ENCODE results near the gene PARD3B. TPM values are rescaled to one million over a fixed set of nuclear protein-coding genes. Genes with fewer than 3 reads are reported as not detected.
A peak's percentile ranks its signal among the peaks of the same experiment; 100 is the strongest.

Gene PARD3B
- total RNA-seq, 1 donor from 2014 or later = 21.7 TPM

DNA sequence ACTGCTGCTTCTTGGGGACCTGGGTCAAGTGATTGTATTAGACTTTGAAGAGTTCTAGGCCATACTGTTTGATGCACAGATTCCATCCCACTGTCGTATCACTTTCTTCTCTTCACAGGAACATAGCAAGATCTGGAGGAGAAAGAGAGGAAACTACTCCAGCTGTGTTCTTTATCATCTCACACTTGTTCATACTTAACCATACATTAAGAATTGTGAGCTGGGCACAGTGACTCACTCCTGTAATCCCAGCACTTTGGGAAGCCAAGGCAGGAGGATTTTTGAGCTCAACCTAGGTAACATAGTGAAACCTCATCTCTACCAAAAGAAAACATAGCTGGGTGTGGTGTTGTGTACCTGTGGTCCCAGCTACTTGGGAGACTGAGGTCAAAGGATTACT is 111.7 kb downstream of the PARD3B start:
- DNase-seq = no peak

DNA sequence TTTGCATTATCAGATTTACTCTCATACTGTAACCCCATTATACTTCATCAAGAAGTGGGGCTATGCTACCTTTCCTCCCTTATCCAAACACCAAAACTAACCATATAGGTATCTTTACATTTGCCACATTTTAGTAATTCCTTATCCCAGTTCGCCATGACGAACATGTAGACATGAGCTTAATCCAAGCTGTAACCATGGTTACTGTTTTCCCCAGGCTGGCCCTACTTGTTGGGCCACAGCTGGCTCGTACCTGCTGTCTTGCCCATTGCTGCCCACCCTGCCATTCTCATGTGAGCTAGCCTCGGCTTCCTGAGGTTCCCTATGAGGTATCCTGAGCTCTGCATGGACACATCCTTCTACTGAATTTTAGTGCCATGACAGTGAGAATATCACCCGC is 117.7 kb downstream of the PARD3B start:
- DNase-seq = no peak

DNA sequence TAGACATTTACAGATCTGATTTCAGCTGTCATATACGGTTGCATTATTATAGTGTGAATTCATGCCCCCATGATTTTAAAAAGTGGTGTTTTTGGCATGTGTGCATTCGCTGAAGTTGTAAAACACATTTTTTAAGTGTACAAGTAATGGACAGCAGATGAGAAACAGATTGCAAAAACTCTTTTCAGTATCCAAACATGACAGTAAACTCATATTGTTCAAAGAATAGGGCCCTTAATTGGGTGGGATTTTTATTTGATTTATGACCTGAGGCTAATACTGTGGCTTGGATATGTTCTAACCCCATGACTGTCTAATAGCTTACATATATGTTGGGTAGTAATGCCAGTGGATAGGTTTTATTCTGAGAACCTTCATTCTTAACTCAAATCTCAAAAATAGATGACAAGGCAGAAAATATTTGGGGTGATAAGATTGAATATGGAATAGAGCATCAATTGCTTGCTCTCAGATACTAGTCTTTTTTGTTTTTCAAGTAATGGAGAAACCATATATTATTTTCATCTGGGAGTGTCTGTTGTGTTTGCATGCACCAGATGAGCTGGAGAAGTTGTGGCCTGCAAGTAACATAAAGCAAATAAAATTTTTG is 118.6 kb downstream of the PARD3B start:
- no peak for DNase-seq

DNA sequence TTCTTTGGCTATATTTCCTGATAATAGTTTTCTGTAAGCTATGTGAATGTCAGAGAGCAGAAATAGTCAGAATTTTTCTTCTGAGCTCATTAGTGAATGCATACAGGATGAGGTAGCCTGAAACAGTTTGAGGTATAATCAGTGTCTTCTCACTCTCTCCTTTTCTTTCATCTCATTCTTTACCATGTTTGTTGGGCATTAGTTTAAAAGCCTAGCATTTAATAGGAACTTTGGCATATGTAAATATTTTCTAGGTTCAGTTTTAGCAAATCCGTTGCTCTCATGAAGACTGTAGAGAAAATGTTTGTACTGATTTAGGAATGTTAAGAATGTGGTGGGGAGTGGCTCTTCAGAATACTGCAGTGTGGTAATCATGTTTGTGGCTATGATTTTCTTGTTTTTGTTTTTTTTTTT is 119.4 kb downstream of the PARD3B start:
- no peak for DNase-seq

DNA sequence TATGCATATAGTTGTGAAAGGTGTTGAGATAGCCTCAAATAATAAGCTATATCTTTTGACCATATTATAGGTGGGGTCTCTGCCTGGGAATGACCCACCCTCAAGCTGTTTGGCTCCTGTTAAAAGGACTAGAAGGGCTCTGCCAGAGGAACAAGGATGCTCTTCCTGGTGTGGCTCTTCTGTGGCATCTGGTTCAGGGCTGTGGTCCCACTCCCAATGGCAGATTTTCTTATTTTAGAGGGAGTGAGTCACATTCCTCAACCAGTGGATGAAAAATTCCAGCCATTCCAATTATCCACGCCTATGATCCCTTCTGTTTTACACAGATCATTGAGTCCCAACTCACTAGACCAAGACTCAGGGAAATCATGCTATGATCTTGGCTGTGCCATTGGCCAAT is 119.9 kb downstream of the PARD3B start:
- peak; percentile 31 for DNase-seq

DNA sequence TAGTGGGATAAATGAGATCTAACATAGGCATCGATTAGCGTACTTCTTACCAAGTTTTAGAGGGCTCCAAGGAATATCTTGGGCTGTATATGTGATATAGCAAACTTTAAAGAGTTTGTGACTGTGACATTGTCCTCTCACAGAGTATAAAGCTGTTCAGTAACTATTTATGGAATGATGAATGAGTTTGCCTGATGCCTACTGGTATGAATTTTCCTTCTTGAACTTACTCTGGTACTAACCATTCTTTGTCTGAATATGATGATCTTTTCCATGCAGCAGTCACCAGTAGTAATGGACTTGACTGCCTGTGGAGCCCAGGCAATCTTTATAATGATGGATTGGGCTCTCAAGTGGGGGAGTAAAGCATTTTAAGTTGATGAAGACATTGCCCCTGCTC is 120.5 kb downstream of the PARD3B start:
- DNase-seq = no peak

DNA sequence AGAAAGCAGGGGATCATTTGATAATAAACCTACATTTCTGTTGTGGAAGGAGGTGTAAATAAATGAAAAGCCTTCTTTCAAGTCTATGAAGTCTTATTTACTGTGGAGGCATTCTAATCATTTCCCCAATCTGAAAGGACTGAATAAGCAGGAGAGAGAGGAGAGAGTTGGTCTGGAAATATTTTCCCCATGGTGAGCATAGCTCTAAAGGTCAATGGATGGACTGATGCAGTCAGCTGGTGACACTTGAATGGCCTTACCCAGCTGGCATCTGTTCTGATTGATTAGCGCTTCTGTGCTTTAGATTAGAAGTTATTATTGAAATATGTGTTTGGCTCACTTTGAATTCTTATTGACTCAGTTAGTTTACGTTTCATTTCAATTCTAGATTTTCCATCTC is 122.7 kb downstream of the PARD3B start:
- DNase-seq = no peak

DNA sequence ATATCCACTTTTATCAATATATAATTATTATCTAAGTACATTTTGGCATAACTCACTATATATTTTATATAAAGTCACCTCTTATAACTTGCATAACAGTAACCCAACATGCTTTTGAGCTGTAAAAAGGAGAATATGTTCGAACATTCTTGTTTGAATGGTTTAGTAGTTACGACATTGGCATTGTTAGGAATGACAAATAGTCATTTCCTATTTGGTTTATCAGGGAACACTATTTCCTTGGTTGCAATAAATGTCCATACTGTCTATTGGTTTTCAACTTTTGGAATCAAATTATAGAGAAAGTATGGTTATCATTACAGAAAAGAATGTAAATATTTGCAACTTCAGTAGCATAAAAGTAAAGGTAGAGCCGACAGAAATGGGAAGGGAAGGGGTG is 124.1 kb downstream of the PARD3B start:
- no peak for DNase-seq

DNA sequence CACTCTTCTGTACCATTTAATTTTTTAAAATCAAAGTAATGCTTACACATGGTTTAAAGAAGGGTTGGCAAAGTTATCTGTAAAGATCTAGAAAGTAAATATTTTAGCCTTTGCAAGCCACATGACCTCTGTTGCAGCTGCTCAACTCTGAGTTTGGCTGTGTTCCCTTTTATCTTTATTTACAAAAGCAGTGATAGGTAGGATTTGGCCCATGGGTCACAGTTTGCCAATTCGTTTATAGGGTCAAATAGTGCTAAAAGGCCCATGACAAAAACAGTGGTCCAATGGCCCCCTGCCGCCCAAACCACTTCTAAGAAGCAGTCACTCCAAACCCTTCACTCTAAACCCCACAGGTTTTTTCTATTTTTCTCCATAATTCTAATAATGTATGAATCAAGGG is 124.8 kb downstream of the PARD3B start:
- no peak for DNase-seq

DNA sequence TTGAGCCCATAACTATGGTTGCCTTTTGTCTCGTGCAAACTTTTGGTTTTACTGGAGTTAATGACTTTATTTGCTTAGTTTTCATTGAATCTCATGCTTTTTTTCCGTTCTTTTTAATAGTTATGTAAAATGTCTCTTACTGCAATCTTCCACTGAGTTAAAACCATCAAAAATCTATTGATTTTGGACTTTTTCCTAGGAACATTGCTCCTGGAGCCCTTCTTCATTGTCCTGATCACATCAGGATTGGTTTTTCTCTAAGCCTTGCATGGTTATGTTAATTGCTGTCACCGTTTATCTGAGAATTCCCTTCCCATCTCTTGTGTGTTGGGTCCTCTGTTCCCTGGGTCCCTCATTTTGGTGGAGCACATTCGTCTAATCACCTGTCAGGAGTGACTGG is 125.5 kb downstream of the PARD3B start:
- no peak for DNase-seq

DNA sequence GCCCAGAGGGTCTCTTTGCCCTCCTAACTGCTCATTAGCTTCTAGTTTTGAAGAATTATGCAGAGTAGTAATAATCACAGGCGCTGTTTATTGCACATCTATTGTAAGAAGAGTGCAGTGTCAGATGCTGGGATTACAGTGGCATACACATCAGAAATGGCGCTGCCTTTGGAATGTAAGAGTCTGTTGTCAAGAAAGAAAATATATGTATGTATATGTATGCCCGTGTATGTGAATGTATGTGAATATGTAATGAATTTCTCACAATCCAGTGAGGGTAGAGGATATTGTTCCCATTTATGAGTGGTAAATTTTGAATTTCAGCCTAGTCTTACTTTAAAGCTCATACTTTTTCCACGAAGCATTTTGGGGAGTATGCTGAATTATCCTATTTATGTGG is 127.5 kb downstream of the PARD3B start:
- no peak for DNase-seq

DNA sequence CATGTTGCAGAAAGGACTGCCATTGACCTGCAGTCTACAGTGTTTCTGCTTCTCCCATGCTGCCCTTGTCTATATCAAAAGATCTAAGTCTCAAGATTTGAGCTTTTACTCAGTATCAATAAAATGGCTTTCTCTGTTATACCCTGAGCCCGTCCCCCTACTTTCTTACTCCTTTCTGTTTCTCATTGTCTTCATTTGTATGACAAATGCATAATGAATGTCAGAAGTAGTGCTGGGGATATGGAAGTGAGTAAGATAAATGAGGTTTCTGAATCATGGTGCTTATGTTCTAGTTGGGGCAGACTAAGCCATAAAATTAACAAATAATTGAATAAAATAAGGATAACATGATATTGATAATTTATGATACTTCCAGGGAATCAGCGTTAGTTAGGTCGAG is 128.6 kb downstream of the PARD3B start:
- DNase-seq = no peak

DNA sequence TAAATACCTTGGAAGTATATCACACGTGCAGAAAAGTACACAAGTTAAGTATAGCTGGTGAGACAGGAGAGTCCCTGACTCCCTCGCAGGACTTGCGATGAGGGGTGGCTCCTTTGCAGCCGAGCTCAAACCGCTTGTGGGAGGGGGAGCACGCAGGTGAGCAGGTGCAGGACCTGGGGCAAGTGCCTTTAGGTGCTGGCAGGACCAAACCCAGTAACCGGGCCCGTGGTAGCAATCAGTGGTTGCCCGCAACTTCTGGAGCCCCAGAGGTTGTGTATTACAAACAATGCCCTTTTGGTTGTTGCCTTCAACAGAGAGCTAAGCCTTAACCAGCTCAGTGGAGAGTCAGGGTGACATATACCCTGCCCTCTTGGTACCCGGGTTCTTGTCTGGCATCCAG is 132.8 kb downstream of the PARD3B start:
- DNase-seq = no peak

DNA sequence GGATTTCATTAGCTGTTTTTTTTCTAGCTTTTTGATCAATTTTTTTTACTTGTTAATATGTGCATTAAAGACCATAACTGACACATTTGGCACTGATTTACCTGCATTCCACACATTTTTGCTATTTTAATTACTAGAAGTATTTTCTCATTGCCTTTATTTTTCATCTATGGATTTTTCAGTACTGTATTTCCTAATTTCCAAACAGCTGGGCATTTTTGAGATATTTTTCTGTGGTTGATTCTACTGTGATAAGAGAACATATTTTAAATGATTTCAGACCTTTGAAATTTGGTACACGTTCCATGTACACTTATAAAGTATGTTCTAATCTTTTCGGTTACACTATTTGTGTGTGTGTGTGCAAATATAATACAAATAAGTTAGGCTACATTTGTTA is 135.3 kb downstream of the PARD3B start:
- DNase-seq = no peak

DNA sequence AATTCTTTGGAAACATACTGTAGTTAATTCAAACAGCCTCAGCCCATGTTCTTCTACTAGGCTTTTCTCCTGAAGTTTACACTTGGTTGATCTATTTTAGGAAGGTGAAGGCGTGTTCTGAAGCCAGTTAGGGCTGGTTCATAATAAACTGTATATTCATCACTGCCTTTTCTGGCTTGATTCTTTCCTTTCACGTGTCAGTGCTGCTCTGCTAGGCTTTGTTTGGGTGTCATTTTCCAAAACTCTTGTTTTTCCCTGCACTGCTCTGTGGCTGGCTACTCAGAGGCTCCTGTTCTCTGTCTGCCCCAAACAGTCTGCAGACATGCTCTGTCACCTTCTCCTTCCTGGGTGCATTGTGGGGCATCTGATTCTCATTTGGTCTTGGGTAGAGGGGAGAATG is 136.1 kb downstream of the PARD3B start:
- no peak for DNase-seq

DNA sequence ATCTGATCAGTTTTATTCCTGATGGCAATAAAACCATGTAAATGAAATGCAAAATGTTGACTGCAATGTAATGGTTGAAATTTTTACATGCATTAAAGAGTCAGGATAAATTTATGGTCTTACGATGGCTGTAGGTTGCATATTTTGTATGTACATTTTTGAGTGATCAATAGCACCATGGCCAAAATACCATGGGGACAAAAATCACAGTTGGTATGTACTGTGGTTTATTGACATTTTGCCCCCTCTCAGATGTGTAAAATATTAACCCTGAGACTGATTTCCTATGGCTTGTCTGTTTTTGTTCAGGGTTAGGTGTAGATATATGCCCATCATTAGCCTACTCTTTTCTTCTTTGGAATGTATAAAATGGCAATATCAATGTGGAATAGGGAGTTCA is 138.1 kb downstream of the PARD3B start:
- no peak for DNase-seq

DNA sequence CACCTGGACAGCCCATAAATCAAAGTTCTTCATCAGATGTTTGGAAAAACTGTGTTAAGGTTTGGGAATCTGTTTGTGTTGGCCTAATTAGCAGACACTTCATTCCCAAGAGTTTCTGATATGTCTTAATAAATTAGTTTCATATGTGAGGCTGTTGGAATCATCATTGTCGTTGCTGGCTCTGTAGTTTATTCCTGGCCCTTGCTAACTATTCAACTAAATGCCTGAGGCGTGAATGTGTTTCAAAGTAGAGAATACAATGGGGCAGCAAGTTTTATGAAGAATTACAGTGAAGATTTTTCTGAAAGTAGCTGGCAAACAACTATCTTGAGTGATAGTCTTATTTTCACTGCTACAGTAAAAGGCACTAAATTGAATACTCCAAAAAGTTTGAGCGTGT is 141.1 kb downstream of the PARD3B start:
- DNase-seq = no peak

DNA sequence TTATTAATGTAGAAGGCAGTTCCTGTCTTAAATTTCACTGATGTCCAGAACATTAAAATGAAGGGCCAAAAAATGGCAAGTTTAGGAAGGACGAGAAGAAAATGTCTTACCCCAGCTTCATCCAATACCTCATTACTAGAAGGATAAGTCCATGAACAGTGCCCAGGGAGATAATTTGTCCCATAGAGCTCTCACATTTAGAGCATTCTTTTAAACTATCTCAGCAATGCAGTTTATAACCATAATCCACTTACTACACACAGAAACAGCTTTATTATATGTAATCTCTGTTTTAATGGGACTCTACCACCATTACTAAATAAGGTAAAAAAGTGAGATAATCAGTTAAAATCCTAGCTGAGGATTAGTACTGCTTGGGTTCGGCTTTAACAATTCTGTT is 142.5 kb downstream of the PARD3B start:
- no peak for DNase-seq

DNA sequence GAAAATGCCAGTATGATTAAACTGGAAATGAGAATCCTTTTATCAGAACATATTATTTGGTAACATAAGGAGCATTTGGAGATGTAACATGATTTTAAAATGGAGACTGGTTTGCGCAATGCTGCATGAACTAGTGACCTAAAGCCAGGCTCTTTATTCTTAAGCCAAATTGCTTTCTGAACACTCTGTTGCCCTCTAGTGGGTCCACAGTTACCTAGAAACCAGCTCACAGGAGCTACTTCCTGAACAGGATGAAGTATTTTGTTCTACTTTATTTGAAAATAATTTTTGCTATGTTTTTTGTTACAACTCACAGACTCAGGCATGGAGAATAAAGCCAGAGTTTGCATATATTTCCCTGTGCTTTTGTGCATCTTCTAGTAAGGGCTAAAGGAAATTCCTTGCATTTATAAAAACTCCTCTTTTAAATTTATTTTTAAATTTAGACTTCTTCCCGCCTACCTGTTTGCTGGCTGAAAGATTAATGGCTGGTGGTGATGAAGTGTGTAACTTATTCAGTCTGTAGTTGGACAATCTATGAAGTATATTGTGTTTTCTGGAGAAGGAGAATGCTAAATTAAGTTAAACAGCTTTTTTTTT is 146.7 kb downstream of the PARD3B start:
- peak; percentile 56 for DNase-seq

DNA sequence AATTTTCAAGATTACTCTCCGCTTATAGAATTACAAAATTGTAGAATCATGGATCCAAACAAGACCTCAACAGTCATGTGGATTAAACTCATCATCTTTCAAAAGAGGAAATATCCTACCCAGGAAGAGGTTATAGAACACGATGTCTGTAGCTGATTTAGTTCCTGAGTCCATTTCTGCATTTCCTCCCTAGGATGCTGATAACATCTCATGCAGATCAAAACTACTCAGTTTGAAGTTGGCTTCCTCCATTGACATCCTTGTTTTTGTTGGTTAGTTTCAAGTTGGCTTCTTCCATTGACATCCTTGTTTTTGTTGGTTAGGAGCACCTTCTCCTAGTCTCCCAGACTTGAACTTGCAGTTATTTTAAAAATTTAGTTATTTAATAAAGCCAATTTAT is 147.5 kb downstream of the PARD3B start:
- DNase-seq = no peak

DNA sequence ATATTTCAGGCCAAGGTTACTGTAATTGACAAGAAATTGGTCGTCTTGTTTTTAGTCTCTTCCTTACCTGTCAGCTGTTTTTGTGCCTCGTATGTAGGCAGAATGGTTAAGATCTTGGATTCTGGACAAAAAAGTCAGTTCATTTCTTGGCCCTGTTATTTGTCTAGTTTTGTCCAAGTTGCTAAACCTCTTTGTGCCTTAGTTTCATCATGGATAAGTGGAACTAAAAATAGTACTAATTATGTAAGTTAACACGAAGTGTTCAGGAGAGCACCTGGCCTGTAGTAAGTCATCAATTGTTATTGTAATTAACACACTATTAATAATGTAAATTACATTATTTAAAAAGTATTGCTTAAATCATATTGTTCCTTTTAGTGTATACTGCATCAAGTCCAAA is 148.0 kb downstream of the PARD3B start:
- no peak for DNase-seq

DNA sequence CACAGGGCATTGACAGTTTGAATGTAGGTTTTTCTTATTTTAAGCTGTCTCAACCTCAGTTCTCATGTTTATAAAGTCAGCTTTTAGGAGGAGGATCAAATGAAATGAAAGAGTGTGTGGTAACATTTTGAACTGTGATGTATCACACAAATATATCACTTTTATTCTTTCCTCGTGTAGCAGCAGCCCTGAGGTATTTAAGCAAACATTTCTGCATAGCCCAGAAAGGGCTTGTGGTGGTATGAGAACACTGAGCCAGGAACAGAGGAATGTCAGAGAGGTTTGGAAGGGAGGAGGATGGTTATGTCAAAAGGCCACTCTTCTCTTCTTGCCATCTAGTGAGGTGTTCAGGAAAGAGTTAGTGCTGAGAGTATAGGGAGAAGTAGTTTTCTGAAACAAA is 150.2 kb downstream of the PARD3B start:
- no peak for DNase-seq

DNA sequence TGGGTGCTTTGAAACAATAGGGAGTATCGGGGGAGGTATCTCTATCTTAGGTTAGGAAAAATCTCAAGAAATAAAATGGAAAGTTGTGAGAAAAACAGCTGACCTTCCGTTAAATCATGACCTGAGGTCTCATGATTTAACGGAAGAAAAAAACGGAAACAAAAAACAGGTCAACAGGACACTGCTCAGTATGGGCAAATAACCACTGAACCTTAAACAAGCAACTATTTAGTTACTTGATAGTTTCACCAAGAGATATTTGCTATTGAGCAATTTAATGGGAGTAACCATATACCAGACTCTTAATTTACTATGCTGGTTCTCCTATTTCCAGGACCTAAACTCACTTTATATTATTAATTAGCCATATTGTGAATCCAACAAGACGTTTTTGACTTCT is 150.8 kb downstream of the PARD3B start:
- DNase-seq = no peak

DNA sequence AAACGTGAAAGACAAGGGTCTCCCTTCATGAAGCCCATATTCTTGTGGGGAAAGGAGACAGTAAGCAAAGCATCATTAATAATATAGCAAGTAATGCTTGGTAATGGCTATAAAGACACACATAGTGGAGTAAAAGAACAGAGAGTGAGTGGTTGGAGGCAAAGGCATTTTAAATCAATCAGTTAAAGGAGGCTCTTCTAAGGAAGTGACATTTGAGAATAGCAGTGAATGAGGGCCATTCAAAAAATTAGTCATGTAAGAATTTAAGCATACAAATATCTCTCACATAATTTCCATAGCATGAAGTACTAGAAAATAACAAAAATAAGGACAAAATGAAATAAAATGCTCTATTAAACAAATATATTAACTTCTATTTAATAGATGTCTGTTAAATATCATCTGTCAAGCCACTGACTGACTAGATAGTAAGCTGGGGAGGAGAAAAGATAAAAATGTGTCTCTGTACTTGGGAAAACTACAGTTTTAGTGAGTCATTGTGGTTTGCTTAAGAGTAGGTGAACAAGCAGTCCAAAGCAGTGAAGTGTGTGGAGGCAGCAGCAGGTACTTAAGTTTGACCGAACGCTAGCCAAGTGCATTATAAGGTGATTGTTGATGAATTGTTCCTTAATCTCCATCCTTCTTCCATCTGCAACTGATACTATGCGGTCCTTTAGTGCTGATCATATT is 160.1 kb downstream of the PARD3B start:
- DNase-seq = no peak
